Spleen (tissue), 11 donors: ENCODE data around the gene BCORL1. TPM values are rescaled to one million over a fixed set of nuclear protein-coding genes. Genes with fewer than 3 reads are reported as not detected.

ENCODE experiments used
- DNase-seq: peaks from one replicate; pipeline ENCODE4 v3.0.0-alpha.2; 2020
- H3K27ac ChIP-seq, 8 donors: fragments of 200-600 bp; sonication (generic) in 7 of 8; 1 replicate in 4 of 8; 2 replicates in 4 of 8; pipeline versions ENCODE4 v1.5.0 to v1.8.0; 2016 to 2021; ENCODE audit warnings: inconsistent platforms in 4 of 8, mild to moderate bottlenecking in 4 of 8, moderate library complexity in 1 of 8
- H3K27me3 ChIP-seq, 7 donors: fragments of 200-600 bp; sonication (generic) in 6 of 7; replicated peaks in 1 of 7; 1 replicate in 4 of 7; 2 replicates in 3 of 7; pipeline versions ENCODE4 v1.5.0 to v1.8.0; 2016 to 2021; ENCODE audit warnings: inconsistent platforms in 3 of 7, mild to moderate bottlenecking in 1 of 7
- H3K36me3 ChIP-seq, 6 donors: fragments of 200-600 bp; sonication (generic) in 5 of 6; 1 replicate in 4 of 6; 2 replicates in 2 of 6; pipeline versions ENCODE4 v1.5.0 to v1.8.0; 2016 to 2021; ENCODE audit warnings: inconsistent platforms in 2 of 6
- H3K4me1 ChIP-seq, 6 donors: fragments of 200-600 bp; sonication (generic) in 5 of 6; 1 replicate in 3 of 6; 2 replicates in 3 of 6; pipeline versions ENCODE4 v1.5.0 to v1.8.0; 2016 to 2021; ENCODE audit warnings: inconsistent platforms in 3 of 6
- H3K4me3 ChIP-seq, 8 donors: fragments of 200-600 bp; sonication (generic) in 7 of 8; 1 replicate in 4 of 8; 2 replicates in 4 of 8; pipeline versions ENCODE4 v1.5.0 to v1.8.0; 2016 to 2021; ENCODE audit warnings: inconsistent platforms in 4 of 8, mild to moderate bottlenecking in 4 of 8, moderate library complexity in 2 of 8
- H3K9me3 ChIP-seq, 8 donors: fragments of 200-600 bp; sonication (generic) in 7 of 8; 1 replicate in 4 of 8; 2 replicates in 4 of 8; pipeline versions ENCODE4 v1.5.0 to v1.8.0; 2016 to 2021; ENCODE audit warnings: inconsistent platforms in 4 of 8
- CTCF ChIP-seq, 11 experiments: fragments of 200-600 bp in 7 of 11; fragments of 450-650 bp in 4 of 11; sonication (generic) in 4 of 11; IDR thresholded peaks in 8 of 11; conservative IDR thresholded peaks in 3 of 11; 1 replicate in 7 of 11; 2 replicates in 4 of 11; pipeline versions ENCODE4 v1.4.0 to v1.8.0; 2016 to 2021; ENCODE audit warnings: antibody characterized with exemption in 11 of 11, inconsistent platforms in 4 of 11, mild to moderate bottlenecking in 1 of 11
- POLR2A ChIP-seq, 3 donors: fragments of 450-650 bp; IDR thresholded peaks; one replicate each; pipeline ENCODE4 v1.5.1; 2017; ENCODE audit warnings: antibody characterized with exemption in 3 of 3, mild to moderate bottlenecking in 1 of 3
- POLR2AphosphoS5 ChIP-seq, 3 donors: sonication (generic); formaldehyde crosslinking; IDR thresholded peaks; one replicate each; pipeline ENCODE4 v1.5.1; 2017; ENCODE audit warnings: antibody characterized with exemption in 3 of 3
- WGBS, 5 donors: extraction: QIAGEN DNeasy Blood & Tissue Kit in 3 of 5; methylation state at CpG; one replicate each; pipeline versions ENCODE4 v1.1.5 to v1.1.7; 2013 to 2018; 5-methylcytosine and 5-hydroxymethylcytosine counted together
- intact Hi-C: fragments of 100-400 bp; cut with DNase I; formaldehyde crosslinking; loops from one replicate; pipeline ENCODE4 v1.15.0; 2023; ENCODE audit warnings: low total_unique reads
- polyA plus RNA-seq, 3 donors: library from polyadenylated mRNA; stranded (reverse); fragments of 200-250 nt; gene quantifications; one replicate each; pipeline ENCODE4 v1.2.1, GENCODE V29; 2013
- total RNA-seq, 7 donors: library from RNA; depleted of rRNA in 3 of 7; stranded (reverse); fragments of >200 nt in 3 of 7; fragmentation: NEBNext Ultra II Directional in 4 of 7; extraction: Animal tissue kit (Norgen Biotek cat#: 25700) in 4 of 7; gene quantifications; one replicate each; pipeline versions ENCODE4 v1.1.0 to v1.2.1, GENCODE V29; 2016 to 2021
- donor health status: healthy with polysubstance abuse.
- donor health status: DM: no; HTN: no; CAD: no; lungs with moderate emphysema.
- donor health status: DM: no; HTN: no; CAD: no.
- donor health status: Bipolar disorder and iron deficiency.
- donor health status: healthy.
- donor health status: DM: no; HTN: no; CAD: no.
- donor health status: DM: yes; HTN: yes; CAD: no.

The BCORL1 gene
- total and polyA plus RNA-seq, 10 donors = 0.85 to 18.1 (median 12.3) TPM

GRCh38 chrX:129954804-129955203 lies 27.6 kb upstream of the BCORL1 start:
- WGBS, 5 donors = 35 to 100% (median 85%) methylated on average over 2 to 3 of the region's 3 CpGs
- no peak for DNase-seq
- H3K4me1 ChIP-seq = peaks cover 0 to 31% (median 11%) of the 10 kb centered on the region in 6 donors
- no peak for TF ChIP-seq CTCF (IDR thresholded peaks at IDR 0.05 in 8 of 11, conservative IDR thresholded peaks at IDR 0.05 in 3 of 11)
- TF ChIP-seq POLR2AphosphoS5 (IDR thresholded peaks at IDR 0.05) = no peak
- TF ChIP-seq POLR2A (IDR thresholded peaks at IDR 0.05) = no peak
- no peaks in the 10 kb centered on the region for H3K9me3 ChIP-seq
- H3K36me3 ChIP-seq = no peaks in the 10 kb centered on the region
- intact Hi-C loops = no loop called here
- H3K27me3 ChIP-seq = peaks cover 0 to 4% (median 0%) of the 10 kb centered on the region in 7 donors
- H3K4me3 ChIP-seq = no peak overlapping the region
- no peak overlapping the region for H3K27ac ChIP-seq

GRCh38 chrX:129955682-129956081 lies 26.8 kb upstream of the BCORL1 start:
- intact Hi-C loops = no loop called here
- H3K4me3 ChIP-seq = no peak overlapping the region
- H3K27me3 ChIP-seq = peaks cover 0 to 4% (median 0%) of the 10 kb centered on the region in 7 donors
- no peaks in the 10 kb centered on the region for H3K36me3 ChIP-seq
- H3K9me3 ChIP-seq = no peaks in the 10 kb centered on the region
- TF ChIP-seq POLR2A (IDR thresholded peaks at IDR 0.05) (no peak), POLR2AphosphoS5 (IDR thresholded peaks at IDR 0.05) (no peak), CTCF (IDR thresholded peaks at IDR 0.05 in 8 of 11, conservative IDR thresholded peaks at IDR 0.05 in 3 of 11) (no peak)
- WGBS, 5 donors = 84 to 100% (median 94%) methylated on average over 3 of the region's 3 CpGs
- no peak for DNase-seq
- no peak overlapping the region for H3K27ac ChIP-seq
- H3K4me1 ChIP-seq = peaks cover 0 to 31% (median 11%) of the 10 kb centered on the region in 6 donors

DNA sequence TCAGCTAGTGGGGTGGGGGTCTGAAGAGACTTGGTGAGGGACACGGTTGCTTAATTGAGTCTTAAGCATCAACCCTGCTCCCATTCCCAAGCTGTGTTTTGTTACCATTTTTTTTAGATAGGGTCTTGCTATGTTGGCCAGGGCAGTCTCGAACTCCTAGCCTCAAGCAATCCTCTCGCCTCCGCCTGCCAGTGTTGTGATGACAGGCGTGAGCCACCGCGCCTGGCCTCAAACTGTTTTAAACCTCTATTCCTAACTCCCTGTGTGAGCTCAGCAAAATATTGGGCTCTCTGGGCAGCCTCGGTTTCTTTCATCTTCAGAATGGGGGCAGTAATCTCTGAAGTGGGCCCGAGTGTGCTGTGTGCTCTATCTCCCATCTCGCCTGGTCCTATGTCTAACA lies 26.3 kb upstream of the BCORL1 start:
- no peak overlapping the region for H3K27ac ChIP-seq
- TF ChIP-seq CTCF (IDR thresholded peaks at IDR 0.05 in 8 of 11, conservative IDR thresholded peaks at IDR 0.05 in 3 of 11) = no peak
- no peak for TF ChIP-seq POLR2AphosphoS5 (IDR thresholded peaks at IDR 0.05)
- no peak for TF ChIP-seq POLR2A (IDR thresholded peaks at IDR 0.05)
- H3K4me3 ChIP-seq = no peak overlapping the region
- H3K27me3 ChIP-seq = peaks cover 0 to 4% (median 0%) of the 10 kb centered on the region in 7 donors
- H3K36me3 ChIP-seq = no peaks in the 10 kb centered on the region
- H3K4me1 ChIP-seq = peaks cover 0 to 36% (median 11%) of the 10 kb centered on the region in 6 donors
- WGBS, 5 donors = 84 to 93% (median 90%) methylated on average over 10 of the region's 10 CpGs
- no peaks in the 10 kb centered on the region for H3K9me3 ChIP-seq
- intact Hi-C loops = no loop called here
- DNase-seq = no peak

- intact Hi-C loops = no loop called here
- WGBS, 5 donors = 12 to 59% (median 35%) methylated on average over 5 to 20 of the region's 20 CpGs
- no peak for TF ChIP-seq POLR2AphosphoS5 (IDR thresholded peaks at IDR 0.05)
- TF ChIP-seq CTCF (IDR thresholded peaks at IDR 0.05 in 8 of 11, conservative IDR thresholded peaks at IDR 0.05 in 3 of 11) = no peak
- no peak for TF ChIP-seq POLR2A (IDR thresholded peaks at IDR 0.05)
- no peak for DNase-seq
- H3K4me3 ChIP-seq = peak overlapping the region in 7 of 8 donors; percentile 0 to 66 (median 36)
- peaks cover 0 to 42% (median 13%) of the 10 kb centered on the region in 6 donors for H3K4me1 ChIP-seq
- no peaks in the 10 kb centered on the region for H3K36me3 ChIP-seq
- peaks cover 0 to 4% (median 0%) of the 10 kb centered on the region in 7 donors for H3K27me3 ChIP-seq
- no peaks in the 10 kb centered on the region for H3K9me3 ChIP-seq
- peak overlapping the region in 7 of 8 donors; percentile 78 to 89 (median 84) for H3K27ac ChIP-seq
These were observed 25.7 kb upstream of the BCORL1 start for GRCh38 chrX:129956765-129957164.
